CD4-positive, CD25-positive, alpha-beta regulatory T cell (primary cell): Measurements from ENCODE around the gene DGKB. TPM values are rescaled to one million over a fixed set of nuclear protein-coding genes. Genes with fewer than 3 reads are reported as not detected.

Experiments
- ATAC-seq, 2 donors: fragments of 150-1000 bp; cut with Tn5 transposase; one replicate each; pipeline ENCODE4 v1.10.0; 2021; ENCODE audit warnings: low read depth in 2 of 2, moderate number of reproducible peaks in 2 of 2, moderate library complexity in 1 of 2
- DNase-seq, 3 donors: peaks; one replicate each; pipeline versions ENCODE4 v3.0.0 to v3.0.0-alpha.2; 2012 to 2022; ENCODE audit warnings: mixed read lengths in 1 of 3
- H3K27ac ChIP-seq: one replicate; pipeline ENCODE4 v1.7.0; 2013; ENCODE audit warnings: mild to moderate bottlenecking, low read length; ENCODE audit not compliant: insufficient read depth, poor library complexity, severe bottlenecking
- H3K27me3 ChIP-seq: one replicate; pipeline ENCODE4 v1.7.0; 2013; ENCODE audit warnings: low read length; ENCODE audit not compliant: control insufficient read depth, insufficient read depth
- H3K36me3 ChIP-seq: one replicate; pipeline ENCODE4 v1.7.0; 2013; ENCODE audit warnings: mild to moderate bottlenecking, low read length, moderate library complexity; ENCODE audit not compliant: control insufficient read depth, insufficient read depth
- H3K4me1 ChIP-seq: 2 replicates; pipeline ENCODE4 v1.7.0; 2013; ENCODE audit warnings: mild to moderate bottlenecking, low read length; ENCODE audit not compliant: insufficient read depth, control insufficient read depth, poor library complexity, severe bottlenecking
- H3K4me3 ChIP-seq: one replicate; pipeline ENCODE4 v1.7.0; 2013; ENCODE audit warnings: low read depth, mild to moderate bottlenecking, low read length, moderate library complexity
- H3K9me3 ChIP-seq, 2 experiments: 1 replicate in 1 of 2; 2 replicates in 1 of 2; pipeline ENCODE4 v1.7.0; 2013; ENCODE audit warnings: low read length in 2 of 2, mild to moderate bottlenecking in 1 of 2, moderate library complexity in 1 of 2; ENCODE audit not compliant: control insufficient read depth in 2 of 2
- H3K27ac Mint-ChIP-seq, 3 donors: one replicate each; pipeline ENCODE4 v1.8.0; 2020 to 2022; ENCODE audit warnings: mild to moderate bottlenecking in 3 of 3, mixed read lengths in 3 of 3, moderate library complexity in 2 of 3
- H3K27me3 Mint-ChIP-seq: one replicate; pipeline ENCODE4 v1.8.0; 2022; ENCODE audit warnings: mild to moderate bottlenecking, mixed read lengths
- H3K36me3 Mint-ChIP-seq: one replicate; pipeline ENCODE4 v1.8.0; 2020; ENCODE audit warnings: mixed read lengths
- H3K4me1 Mint-ChIP-seq, 4 donors: one replicate each; pipeline ENCODE4 v1.8.0; 2020 to 2022; ENCODE audit warnings: mixed read lengths in 4 of 4, mild to moderate bottlenecking in 1 of 4
- H3K4me3 Mint-ChIP-seq, 4 donors: one replicate each; pipeline ENCODE4 v1.8.0; 2020 to 2022; ENCODE audit warnings: mild to moderate bottlenecking in 4 of 4, mixed read lengths in 4 of 4, moderate library complexity in 3 of 4
- H3K9me3 Mint-ChIP-seq, 7 donors: one replicate each; pipeline ENCODE4 v1.8.0; 2020 to 2022; ENCODE audit warnings: mixed read lengths in 7 of 7, mild to moderate bottlenecking in 3 of 7, moderate library complexity in 2 of 7
- polyA plus RNA-seq, 4 donors: library from polyadenylated mRNA; unstranded; fragments of 300-500 nt; fragmentation: Illumina TruSeq; gene quantifications; one replicate each; pipeline ENCODE4 v1.2.3, GENCODE V29; 2021
- total RNA-seq: library from RNA; stranded (reverse); gene quantifications from one replicate; pipeline ENCODE4 v1.2.3, GENCODE V29; 2022

DGKB gene
- total and polyA plus RNA-seq, 5 donors from 2014 or later, result not detected

GRCh38 chr7:14095233-14095950 lies 807.2 kb downstream of the DGKB start:
- Histone ChIP-seq H3K9me3 (peaks cover 0 to 4% of the 10 kb centered on the region in 2 experiments), H3K27ac (no peak overlapping the region), H3K36me3 (no peaks in the 10 kb centered on the region), H3K4me3 (no peak overlapping the region), H3K4me1 (no peaks in the 10 kb centered on the region), H3K27me3 (no peaks in the 10 kb centered on the region)
- ATAC-seq (no peak), DNase-seq (no peak)
- Mint-ChIP-seq H3K9me3 (peaks cover 0 to 2% (median 0%) of the 10 kb centered on the region in 7 donors), H3K4me3 (no peak overlapping the region), H3K36me3 (no peaks in the 10 kb centered on the region), H3K4me1 (no peaks in the 10 kb centered on the region), H3K27ac (no peak overlapping the region), H3K27me3 (no peaks in the 10 kb centered on the region)
